Kidney (tissue), 14 donors: Measurements from ENCODE around the gene OR4C6. TPM values are rescaled to one million over a fixed set of nuclear protein-coding genes. Genes with fewer than 3 reads are reported as not detected.

ENCODE experiments used
- DNase-seq, 5 donors: peaks; one replicate each; pipeline ENCODE4 v3.0.0-alpha.2; 2013 to 2020
- FAIRE-seq: peaks from 2 replicates; lab custom pipeline; 2012; peaks lifted over from hg19 to GRCh38; lab: Jason Lieb, UNC
- H3K27ac ChIP-seq, 2 donors: one replicate each; pipeline ENCODE4 v1.7.0; 2013; ENCODE audit warnings: low read depth in 2 of 2, low read length in 2 of 2, inconsistent platforms in 1 of 2
- H3K27me3 ChIP-seq: one replicate; pipeline ENCODE4 v1.7.1; 2013; ENCODE audit warnings: low read length, inconsistent platforms; ENCODE audit not compliant: control insufficient read depth, insufficient read depth
- H3K36me3 ChIP-seq, 3 donors: one replicate each; pipeline versions ENCODE4 v1.7.0 to v1.7.1; 2013; ENCODE audit warnings: low read length in 3 of 3, control low read depth in 1 of 3, inconsistent platforms in 1 of 3; ENCODE audit not compliant: insufficient read depth in 3 of 3, control insufficient read depth in 2 of 3
- H3K4me1 ChIP-seq, 3 donors: one replicate each; pipeline versions ENCODE4 v1.7.0 to v1.7.1; 2013; ENCODE audit warnings: low read length in 3 of 3, inconsistent platforms in 1 of 3, low read depth in 1 of 3; ENCODE audit not compliant: control insufficient read depth in 2 of 3, insufficient read depth in 2 of 3
- H3K4me3 ChIP-seq, 3 donors: one replicate each; pipeline versions ENCODE4 v1.7.0 to v1.8.1; 2013; ENCODE audit warnings: low read length in 3 of 3, control low read depth in 1 of 3, inconsistent platforms in 1 of 3
- H3K9ac ChIP-seq, 3 donors: one replicate each; pipeline versions ENCODE4 v1.7.0 to v1.7.1; 2013; ENCODE audit warnings: low read length in 3 of 3, control low read depth in 1 of 3, inconsistent platforms in 1 of 3
- H3K9me3 ChIP-seq, 3 donors: one replicate each; pipeline versions ENCODE4 v1.7.0 to v1.7.1; 2013; ENCODE audit warnings: low read length in 3 of 3, control low read depth in 1 of 3, inconsistent platforms in 1 of 3; ENCODE audit not compliant: control insufficient read depth in 2 of 3, insufficient read depth in 1 of 3
- CTCF ChIP-seq: IDR thresholded peaks from 3 replicates; pipeline ENCODE4 v1.5.1; 2012; ENCODE audit warnings: mild to moderate bottlenecking, moderate library complexity, borderline replicate concordance; ENCODE audit not compliant: insufficient read depth; ENCODE audit errors: extremely low read depth
- intact Hi-C: fragments of 100-400 bp; cut with DNase I; formaldehyde crosslinking; loops from one replicate; pipeline ENCODE4 v1.11.1; 2022
- polyA plus RNA-seq: library from polyadenylated mRNA; stranded (reverse); fragments of 350-450 nt; fragmentation: Illumina TruSeq; extraction: RNeasy Lipid Tissue Mini Kit (QIAGEN cat#74804); gene quantifications from one replicate; pipeline ENCODE4 v1.2.3, GENCODE V29; 2014; ENCODE audit warnings: low read depth, low replicate concordance; ENCODE audit not compliant: insufficient read depth
- total RNA-seq: library from RNA; stranded (reverse); fragmentation: NEBNext Ultra II Directional; extraction: Animal tissue kit (Norgen Biotek cat#: 25700); gene quantifications from one replicate; pipeline ENCODE4 v1.2.1, GENCODE V29; 2021
- donor health status: control.
- donor health status: control.
- donor health status: control.
- donor health status: control.
- donor health status: control.
- donor health status: DM: yes; HTN: yes; CAD: no.
- donor health status: Normal renal cell carcinoma (clear cell type).

Gene OR4C6
- total and polyA plus RNA-seq, 2 donors from 2014 or later: not detected

- DNase-seq (no peak), FAIRE-seq (no peak)
- Histone ChIP-seq H3K9me3 (no peaks in the 10 kb centered on the region), H3K27ac (no peak overlapping the region), H3K4me1 (no peaks in the 10 kb centered on the region), H3K27me3 (no peaks in the 10 kb centered on the region), H3K4me3 (no peak overlapping the region), H3K9ac (no peak overlapping the region), H3K36me3 (no peaks in the 10 kb centered on the region)
- intact Hi-C loops: no loop called here
- no peak for TF ChIP-seq CTCF
Observed at GRCh38 chr11:55658031-55658573, 3.9 kb upstream of the OR4C6 start.

DNA sequence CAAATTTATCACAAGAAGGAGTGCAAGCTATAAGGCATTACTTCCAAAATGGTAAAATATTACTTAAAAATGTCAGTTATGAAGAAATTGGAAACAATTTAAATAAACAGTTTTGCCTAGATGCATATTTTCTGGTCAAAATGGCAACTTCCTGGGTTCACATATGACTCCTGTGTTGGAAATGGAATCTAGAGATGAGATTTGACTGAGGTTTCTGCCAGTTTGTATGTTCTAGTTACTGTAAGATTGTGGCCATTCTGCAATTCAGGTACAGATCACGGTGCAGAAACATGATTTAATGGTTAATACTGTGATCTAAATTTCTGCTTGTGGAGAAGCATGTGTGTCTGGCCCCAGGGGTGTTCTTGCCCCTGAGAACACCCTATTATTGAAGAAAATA lies 3.4 kb upstream of the OR4C6 start:
- no peak overlapping the region for H3K9ac ChIP-seq
- H3K4me1 ChIP-seq: no peaks in the 10 kb centered on the region
- no peaks in the 10 kb centered on the region for H3K9me3 ChIP-seq
- H3K36me3 ChIP-seq: no peaks in the 10 kb centered on the region
- DNase-seq: no peak
- FAIRE-seq: no peak
- H3K4me3 ChIP-seq: no peak overlapping the region
- no peaks in the 10 kb centered on the region for H3K27me3 ChIP-seq
- TF ChIP-seq CTCF: no peak
- intact Hi-C loops: no loop called here
- no peak overlapping the region for H3K27ac ChIP-seq

- no peak overlapping the region for H3K9ac ChIP-seq
- no peaks in the 10 kb centered on the region for H3K9me3 ChIP-seq
- no peak for TF ChIP-seq CTCF
- H3K4me1 ChIP-seq: no peaks in the 10 kb centered on the region
- no peaks in the 10 kb centered on the region for H3K27me3 ChIP-seq
- no peaks in the 10 kb centered on the region for H3K36me3 ChIP-seq
- no peak overlapping the region for H3K4me3 ChIP-seq
- intact Hi-C loops: no loop called here
- no peak for DNase-seq
- FAIRE-seq: no peak
- no peak overlapping the region for H3K27ac ChIP-seq
Observed at GRCh38 chr11:55669376-55669775, 7.4 kb downstream of the OR4C6 start.

- Histone ChIP-seq H3K9me3 (no peaks in the 10 kb centered on the region), H3K9ac (no peak overlapping the region), H3K27ac (no peak overlapping the region), H3K4me1 (no peaks in the 10 kb centered on the region), H3K4me3 (no peak overlapping the region), H3K36me3 (no peaks in the 10 kb centered on the region), H3K27me3 (no peaks in the 10 kb centered on the region)
- no peak for TF ChIP-seq CTCF
- DNase-seq: no peak
- no peak for FAIRE-seq
- intact Hi-C loops: no loop called here
Observed at GRCh38 chr11:55673860-55674259, 11.9 kb downstream of the OR4C6 start.
